A673 (cell line): ENCODE data around the gene CLDN12. TPM values are rescaled to one million over a fixed set of nuclear protein-coding genes. Genes with fewer than 3 reads are reported as not detected.

Experiments
- BruUV-seq: library from RNA; stranded (reverse); fragments of 400-500 nt; replicated peaks from 2 replicates; lab custom pipeline; 2021; lab: Mats Ljungman, UMichigan
- CTCF ChIA-PET: fragments of 300-600 bp; sonication (Branson Sonifier 250); formaldehyde crosslinking; loops from one replicate; lab custom pipeline; 2022; ENCODE audit warnings: antibody characterized with exemption; lab: Charles Lee
- POLR2A ChIA-PET: fragments of 300-600 bp; sonication (Branson Sonifier 250); formaldehyde crosslinking; loops from one replicate; lab custom pipeline; 2022; ENCODE audit warnings: antibody characterized with exemption; ENCODE audit not compliant: low non-redundant PET; lab: Charles Lee
- DNase-seq: peaks from one replicate; pipeline ENCODE4 v3.0.0-alpha.2; 2015; ENCODE audit warnings: low spot score
- H3K27ac ChIP-seq: fragments of 200-600 bp; sonication (generic); 2 replicates; pipeline ENCODE4 v1.5.1; 2016; ENCODE audit warnings: mixed run types, low read depth, mild to moderate bottlenecking, mixed read lengths, antibody characterized with exemption, low read length; ENCODE audit not compliant: poor library complexity, severe bottlenecking
- H3K27me3 ChIP-seq: fragments of 200-600 bp; sonication (generic); replicated peaks from 2 replicates; pipeline ENCODE4 v1.6.1; 2017; ENCODE audit warnings: mixed run types, low read depth, mild to moderate bottlenecking, mixed read lengths, antibody characterized with exemption, low read length; ENCODE audit not compliant: insufficient read depth, poor library complexity
- H3K36me3 ChIP-seq: fragments of 200-600 bp; sonication (generic); 2 replicates; pipeline ENCODE4 v1.6.1; 2016; ENCODE audit warnings: mixed run types, mild to moderate bottlenecking, mixed read lengths, antibody characterized with exemption, low read length; ENCODE audit not compliant: insufficient read depth, poor library complexity, severe bottlenecking
- H3K4me1 ChIP-seq: fragments of 200-600 bp; sonication (generic); 2 replicates; pipeline ENCODE4 v1.6.1; 2017; ENCODE audit warnings: mixed run types, mild to moderate bottlenecking, mixed read lengths, antibody characterized with exemption, low read length; ENCODE audit not compliant: insufficient read depth, poor library complexity, severe bottlenecking
- H3K4me3 ChIP-seq: fragments of 200-600 bp; sonication (generic); 2 replicates; pipeline ENCODE4 v1.5.1; 2016; ENCODE audit warnings: low read depth, mixed run types, mild to moderate bottlenecking, mixed read lengths, low read length; ENCODE audit not compliant: poor library complexity, severe bottlenecking
- H3K9me3 ChIP-seq: fragments of 200-600 bp; sonication (generic); 2 replicates; pipeline ENCODE4 v1.6.1; 2016; ENCODE audit warnings: mixed run types, low read depth, mild to moderate bottlenecking, mixed read lengths, antibody characterized with exemption, low read length; ENCODE audit not compliant: poor library complexity, severe bottlenecking
- CTCF ChIP-seq: fragments of 300-800, 200-600 bp; sonication (generic); conservative IDR thresholded peaks from 2 replicates; pipeline ENCODE4 v1.5.1; 2017; ENCODE audit warnings: low read depth, mild to moderate bottlenecking, antibody characterized with exemption, low read length, moderate library complexity, mixed read lengths
- EZH2 ChIP-seq: fragments of 200-600 bp; sonication (generic); IDR thresholded peaks from 2 replicates; pipeline ENCODE4 v1.6.1; 2017; ENCODE audit warnings: borderline replicate concordance, low read depth, mild to moderate bottlenecking, mixed read lengths, antibody characterized with exemption, low read length; ENCODE audit not compliant: poor library complexity, severe bottlenecking
- intact Hi-C: fragments of 100-400 bp; cut with micrococcal nuclease; formaldehyde crosslinking; loops from one replicate; pipeline ENCODE4 v1.10.0; 2022; ENCODE audit not compliant: unreplicated experiment
- total RNA-seq: library from RNA; stranded (reverse); gene quantifications from 2 replicates; pipeline ENCODE4 v1.2.3, GENCODE V29; 2021

The CLDN12 gene
- total RNA-seq, 1 experiment from 2014 or later = 32.9 TPM

GRCh38 chr7:90421651-90422050 lies 18.4 kb downstream of the CLDN12 start:
- intact Hi-C loops = no loop called here
- Histone ChIP-seq H3K36me3 (no peaks in the 10 kb centered on the region), H3K4me1 (no peaks in the 10 kb centered on the region), H3K27me3 (no peaks in the 10 kb centered on the region), H3K9me3 (no peaks in the 10 kb centered on the region), H3K4me3 (no peak overlapping the region), H3K27ac (no peak overlapping the region)
- no peak for TF ChIP-seq EZH2
- no peak for TF ChIP-seq CTCF
- BruUV-seq = no TSS peak
- no peak for DNase-seq
- CTCF ChIA-PET = no interaction called here
- POLR2A ChIA-PET = no interaction called here

GRCh38 chr7:90424720-90425119 lies 21.5 kb downstream of the CLDN12 start:
- H3K27me3 ChIP-seq = no peaks in the 10 kb centered on the region
- POLR2A ChIA-PET = no interaction called here
- intact Hi-C loops = loop anchor here (5.0 kb wide), 2 partner anchors 212 to 1877 kb away; partner anchors contain the start of gene STEAP2

GRCh38 chr7:90425376-90425775 lies 22.1 kb downstream of the CLDN12 start:
- ChIA-PET CTCF (no interaction called here), POLR2A (no interaction called here)
- peaks cover 9% of the 10 kb centered on the region for H3K4me1 ChIP-seq
- no peaks in the 10 kb centered on the region for H3K27me3 ChIP-seq
- H3K9me3 ChIP-seq = no peaks in the 10 kb centered on the region
- no peak for DNase-seq
- no TSS peak for BruUV-seq
- no peaks in the 10 kb centered on the region for H3K36me3 ChIP-seq
- no peak overlapping the region for H3K27ac ChIP-seq
- H3K4me3 ChIP-seq = no peak overlapping the region
- intact Hi-C loops = loop anchor here (5.0 kb wide), 2 partner anchors 213 to 1878 kb away; partner anchors contain the start of gene STEAP2
- no peak for TF ChIP-seq EZH2
- TF ChIP-seq CTCF = no peak

More at GRCh38 chr7:90424720-90425119, 21.5 kb downstream of the CLDN12 start:
- H3K9me3 ChIP-seq = no peaks in the 10 kb centered on the region
- DNase-seq = no peak
- no peaks in the 10 kb centered on the region for H3K36me3 ChIP-seq
- BruUV-seq = no TSS peak
- H3K4me3 ChIP-seq = no peak overlapping the region
- H3K4me1 ChIP-seq = peaks cover 9% of the 10 kb centered on the region
- CTCF ChIA-PET = no interaction called here
- no peak overlapping the region for H3K27ac ChIP-seq
- TF ChIP-seq EZH2 (no peak), CTCF (no peak)
